Gastroesophageal sphincter (tissue), 3 donors: ENCODE data around the gene LDLRAD2.

Experiments
- CTCF ChIP-seq, 4 experiments: fragments of 200-600 bp in 2 of 4; fragments of 450-650 bp in 2 of 4; sonication (generic) in 1 of 4; IDR thresholded peaks; one replicate each; pipeline ENCODE4 v1.5.1; 2017 to 2019; ENCODE audit warnings: antibody characterized with exemption in 4 of 4, mild to moderate bottlenecking in 2 of 4, moderate library complexity in 2 of 4
- EP300 ChIP-seq: sonication (generic); formaldehyde crosslinking; IDR thresholded peaks from one replicate; pipeline ENCODE4 v1.6.1; 2017; ENCODE audit warnings: antibody characterized with exemption, mild to moderate bottlenecking
- POLR2A ChIP-seq, 2 donors: fragments of 450-650 bp; IDR thresholded peaks; one replicate each; pipeline ENCODE4 v1.6.1; 2017; ENCODE audit warnings: antibody characterized with exemption in 2 of 2, mild to moderate bottlenecking in 2 of 2, moderate library complexity in 1 of 2
- POLR2AphosphoS5 ChIP-seq: sonication (generic); formaldehyde crosslinking; IDR thresholded peaks from one replicate; pipeline ENCODE4 v1.6.1; 2017; ENCODE audit warnings: antibody characterized with exemption

- TF ChIP-seq POLR2AphosphoS5 (no peak), CTCF (IDR thresholded peaks at IDR 0.05) (no peak), POLR2A (IDR thresholded peaks at IDR 0.05) (no peak), EP300 (no peak)
These were observed 6.6 kb downstream of the LDLRAD2 start for GRCh38 chr1:21818656-21819055.
